Neuronal stem cell (in vitro differentiated cells): Measurements from ENCODE around the gene SPATA1.

Experiments
- DNase-seq: peaks from one replicate; pipeline ENCODE4 v3.0.0-alpha.2; 2013; ENCODE audit warnings: low spot score
- H2AFZ ChIP-seq: one replicate; pipeline ENCODE4 v1.6.1; 2013; ENCODE audit warnings: mild to moderate bottlenecking, low read length, inconsistent platforms
- H2AK5ac ChIP-seq: 2 replicates; pipeline ENCODE4 v1.6.1; 2013; ENCODE audit warnings: low read depth, mild to moderate bottlenecking, inconsistent platforms, low read length, moderate library complexity, mixed read lengths
- H2BK120ac ChIP-seq: 2 replicates; pipeline ENCODE4 v1.6.1; 2013; ENCODE audit warnings: low read depth, mild to moderate bottlenecking, inconsistent platforms, low read length, moderate library complexity, mixed read lengths
- H2BK12ac ChIP-seq: one replicate; pipeline ENCODE4 v1.6.1; 2013; ENCODE audit warnings: low read length, inconsistent platforms
- H2BK15ac ChIP-seq: 2 replicates; pipeline ENCODE4 v1.6.1; 2013; ENCODE audit warnings: mild to moderate bottlenecking, low read length, inconsistent platforms, mixed read lengths
- H2BK5ac ChIP-seq: one replicate; pipeline ENCODE4 v1.6.1; 2013; ENCODE audit warnings: inconsistent platforms, mild to moderate bottlenecking, low read length, moderate library complexity
- H3K14ac ChIP-seq: one replicate; pipeline ENCODE4 v1.6.1; 2013; ENCODE audit warnings: low read length, inconsistent platforms
- H3K18ac ChIP-seq: 2 replicates; pipeline ENCODE4 v1.6.1; 2013; ENCODE audit warnings: low read length, inconsistent platforms
- H3K23ac ChIP-seq: 2 replicates; pipeline ENCODE4 v1.6.1; 2013; ENCODE audit warnings: low read depth, mild to moderate bottlenecking, mixed read lengths, low read length, inconsistent platforms; ENCODE audit not compliant: poor library complexity
- H3K27ac ChIP-seq: replicated peaks from 3 replicates; pipeline ENCODE4 v1.5.1; 2013; ENCODE audit warnings: low read length, inconsistent platforms
- H3K27me3 ChIP-seq, 3 experiments: 2 replicates each; pipeline ENCODE4 v1.6.1; 2013; ENCODE audit warnings: low read length in 3 of 3, mild to moderate bottlenecking in 2 of 3, inconsistent platforms in 1 of 3, low read depth in 1 of 3, mixed read lengths in 1 of 3, moderate library complexity in 1 of 3; ENCODE audit not compliant: control insufficient read depth in 3 of 3, insufficient read depth in 3 of 3
- H3K36me3 ChIP-seq, 2 donors: replicated peaks in 1 of 2; 2 replicates each; pipeline ENCODE4 v1.6.1; 2013; ENCODE audit warnings: low read length in 2 of 2; ENCODE audit not compliant: control insufficient read depth in 2 of 2, insufficient read depth in 2 of 2
- H3K4ac ChIP-seq: 2 replicates; pipeline ENCODE4 v1.6.1; 2013; ENCODE audit warnings: inconsistent platforms, mild to moderate bottlenecking, low read length, moderate library complexity
- H3K4me1 ChIP-seq, 2 donors: 1 replicate in 1 of 2; 2 replicates in 1 of 2; pipeline ENCODE4 v1.6.1; 2013; ENCODE audit warnings: low read length in 2 of 2, low read depth in 1 of 2; ENCODE audit not compliant: control insufficient read depth in 2 of 2, insufficient read depth in 1 of 2
- H3K4me2 ChIP-seq: one replicate; pipeline ENCODE4 v1.6.1; 2013; ENCODE audit warnings: mild to moderate bottlenecking, low read length, inconsistent platforms; ENCODE audit not compliant: insufficient read depth, poor library complexity, severe bottlenecking
- H3K4me3 ChIP-seq, 2 donors: 2 replicates each; pipeline ENCODE4 v1.5.1; 2013; ENCODE audit warnings: low read length in 2 of 2, mild to moderate bottlenecking in 2 of 2, inconsistent platforms in 1 of 2, moderate library complexity in 1 of 2
- H3K79me1 ChIP-seq: one replicate; pipeline ENCODE4 v1.6.1; 2013; ENCODE audit warnings: low read depth, mild to moderate bottlenecking, inconsistent platforms, low read length, moderate library complexity
- H3K9ac ChIP-seq: one replicate; pipeline ENCODE4 v1.6.1; 2013; ENCODE audit warnings: mild to moderate bottlenecking, low read depth, low read length, inconsistent platforms; ENCODE audit not compliant: poor library complexity
- H3K9me3 ChIP-seq, 2 donors: replicated peaks in 1 of 2; 2 replicates each; pipeline versions ENCODE3 to v1.6.1; 2013; ENCODE audit warnings: low read length in 2 of 2, mild to moderate bottlenecking in 2 of 2, inconsistent platforms in 1 of 2, low read depth in 1 of 2, mixed read lengths in 1 of 2, moderate library complexity in 1 of 2; ENCODE audit not compliant: control insufficient read depth in 2 of 2, insufficient read depth in 1 of 2
- H4K8ac ChIP-seq: one replicate; pipeline ENCODE4 v1.6.1; 2013; ENCODE audit warnings: low read depth, mild to moderate bottlenecking, inconsistent platforms, low read length, moderate library complexity
- H4K91ac ChIP-seq: one replicate; pipeline ENCODE4 v1.6.1; 2013; ENCODE audit warnings: low read length, low read depth, mild to moderate bottlenecking, inconsistent platforms; ENCODE audit not compliant: poor library complexity
- WGBS, 2 donors: extraction: QIAGEN DNeasy Blood & Tissue Kit; methylation state at CpG; one replicate each; pipeline ENCODE4 v1.1.7; 2013; ENCODE audit warnings: missing lambda C conversion rate in 2 of 2, mixed read lengths in 1 of 2; ENCODE audit not compliant: insufficient read length in 2 of 2, insufficient replicate concordance in 1 of 2; ENCODE audit errors: extremely low coverage in 2 of 2; 5-methylcytosine and 5-hydroxymethylcytosine counted together

SPATA1 gene

DNA sequence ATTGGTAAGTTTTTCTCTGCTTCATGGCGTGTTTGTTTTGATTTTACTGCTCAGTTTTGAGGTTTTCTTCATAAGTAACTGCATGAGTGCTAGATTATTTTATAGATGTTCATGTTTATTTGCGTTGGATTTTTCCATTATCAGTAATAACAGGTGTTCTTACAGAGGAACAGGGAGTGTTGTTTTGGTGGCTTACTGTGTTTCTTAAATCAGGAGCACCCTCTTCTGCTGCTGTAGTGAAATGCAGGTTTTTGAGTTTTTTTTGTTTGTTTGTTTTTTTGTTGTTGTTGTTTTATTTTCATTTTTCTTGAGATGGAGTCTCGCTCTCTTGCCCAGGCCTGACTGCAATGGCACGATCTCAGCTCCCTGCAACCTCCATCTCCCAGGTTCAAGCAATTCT, 35.5 kb downstream of the SPATA1 start:
- H2BK12ac ChIP-seq = no peak overlapping the region
- no CpG with 5 or more reads among the region's 4 CpGs for WGBS, 2 donors
- H2BK120ac ChIP-seq = no peak overlapping the region
- H3K9ac ChIP-seq = no peak overlapping the region
- no peak overlapping the region for H3K18ac ChIP-seq
- H3K23ac ChIP-seq = no peak overlapping the region
- no peaks in the 10 kb centered on the region for H3K27me3 ChIP-seq
- H3K14ac ChIP-seq = no peak overlapping the region
- no peak overlapping the region for H3K4ac ChIP-seq
- H3K4me1 ChIP-seq = no peaks in the 10 kb centered on the region
- H2BK5ac ChIP-seq = no peak overlapping the region
- no peak overlapping the region for H2AK5ac ChIP-seq
- no peak overlapping the region for H3K4me3 ChIP-seq
- H3K79me1 ChIP-seq = no peaks in the 10 kb centered on the region
- no peaks in the 10 kb centered on the region for H3K36me3 ChIP-seq
- no peaks in the 10 kb centered on the region for H3K9me3 ChIP-seq
- H2AFZ ChIP-seq = no peak overlapping the region
- H3K4me2 ChIP-seq = no peak overlapping the region
- no peak overlapping the region for H4K91ac ChIP-seq
- H2BK15ac ChIP-seq = no peak overlapping the region
- no peak overlapping the region for H4K8ac ChIP-seq
- no peak for DNase-seq
- H3K27ac ChIP-seq = no peak overlapping the region

DNA sequence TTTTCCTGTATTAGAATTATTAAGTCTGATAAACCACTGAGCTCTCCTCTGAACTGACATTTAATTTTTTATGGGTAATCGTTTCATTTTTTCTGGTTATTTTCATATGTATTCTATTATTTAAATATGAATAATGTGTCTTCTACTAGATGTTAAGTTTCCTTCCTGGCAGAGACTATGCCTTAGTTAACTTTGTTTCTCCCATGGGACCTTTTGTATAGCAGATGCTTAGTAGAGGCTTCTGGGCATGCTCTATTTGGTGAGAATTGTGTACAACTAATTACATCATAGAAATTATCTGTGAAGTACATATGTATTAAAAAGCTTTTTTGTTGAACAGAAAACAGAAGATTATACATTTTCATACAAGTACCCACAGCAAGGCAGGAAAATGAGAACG, 44.6 kb downstream of the SPATA1 start:
- Histone ChIP-seq H3K4me3 (no peak overlapping the region), H3K36me3 (no peaks in the 10 kb centered on the region), H3K4me2 (no peak overlapping the region), H3K4ac (no peak overlapping the region), H3K9ac (no peak overlapping the region), H2BK5ac (no peak overlapping the region), H3K4me1 (no peaks in the 10 kb centered on the region), H3K27me3 (no peaks in the 10 kb centered on the region), H2AK5ac (no peak overlapping the region), H3K27ac (no peak overlapping the region), H2AFZ (no peak overlapping the region), H3K18ac (no peak overlapping the region), H2BK12ac (no peak overlapping the region), H2BK120ac (no peak overlapping the region), H4K91ac (no peak overlapping the region), H3K14ac (no peak overlapping the region), H3K23ac (no peak overlapping the region), H3K79me1 (no peaks in the 10 kb centered on the region), H3K9me3 (no peaks in the 10 kb centered on the region), H4K8ac (no peak overlapping the region), H2BK15ac (no peak overlapping the region)
- no peak for DNase-seq
- WGBS, 2 donors = no CpG with 5 or more reads among the region's 2 CpGs

DNA sequence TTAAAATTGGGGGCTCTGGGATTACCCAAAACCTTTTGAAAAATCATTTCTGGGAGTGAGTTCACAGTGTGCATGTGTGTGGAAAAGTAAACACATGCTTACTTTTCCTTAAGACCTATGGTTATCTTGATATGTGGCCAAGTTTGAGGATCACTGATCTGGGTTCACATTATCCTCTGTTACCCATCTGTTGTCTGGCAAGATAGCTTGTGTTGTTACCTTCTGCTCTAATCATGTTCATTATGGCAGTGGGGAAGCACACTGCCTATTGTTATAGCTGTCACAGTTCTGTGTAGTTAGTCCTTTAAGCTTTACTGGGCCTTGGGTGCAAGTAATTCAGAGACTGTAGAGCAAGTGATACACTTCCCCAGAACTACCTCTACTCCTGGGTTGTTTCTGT, 63.0 kb downstream of the SPATA1 start:
- Histone ChIP-seq H4K8ac (no peak overlapping the region), H3K79me1 (no peaks in the 10 kb centered on the region), H2AK5ac (no peak overlapping the region), H3K4me2 (no peak overlapping the region), H3K27me3 (no peaks in the 10 kb centered on the region), H2AFZ (no peak overlapping the region), H3K9ac (no peak overlapping the region), H3K14ac (no peak overlapping the region), H2BK12ac (no peak overlapping the region), H3K4me3 (no peak overlapping the region), H3K36me3 (peaks cover 0 to 17% of the 10 kb centered on the region in 2 donors), H3K9me3 (no peaks in the 10 kb centered on the region), H2BK15ac (no peak overlapping the region), H3K18ac (no peak overlapping the region), H2BK5ac (no peak overlapping the region), H3K4ac (no peak overlapping the region), H3K4me1 (peaks cover 2 to 4% of the 10 kb centered on the region in 2 donors), H4K91ac (no peak overlapping the region), H2BK120ac (no peak overlapping the region), H3K27ac (no peak overlapping the region), H3K23ac (no peak overlapping the region)
- DNase-seq = no peak

DNA sequence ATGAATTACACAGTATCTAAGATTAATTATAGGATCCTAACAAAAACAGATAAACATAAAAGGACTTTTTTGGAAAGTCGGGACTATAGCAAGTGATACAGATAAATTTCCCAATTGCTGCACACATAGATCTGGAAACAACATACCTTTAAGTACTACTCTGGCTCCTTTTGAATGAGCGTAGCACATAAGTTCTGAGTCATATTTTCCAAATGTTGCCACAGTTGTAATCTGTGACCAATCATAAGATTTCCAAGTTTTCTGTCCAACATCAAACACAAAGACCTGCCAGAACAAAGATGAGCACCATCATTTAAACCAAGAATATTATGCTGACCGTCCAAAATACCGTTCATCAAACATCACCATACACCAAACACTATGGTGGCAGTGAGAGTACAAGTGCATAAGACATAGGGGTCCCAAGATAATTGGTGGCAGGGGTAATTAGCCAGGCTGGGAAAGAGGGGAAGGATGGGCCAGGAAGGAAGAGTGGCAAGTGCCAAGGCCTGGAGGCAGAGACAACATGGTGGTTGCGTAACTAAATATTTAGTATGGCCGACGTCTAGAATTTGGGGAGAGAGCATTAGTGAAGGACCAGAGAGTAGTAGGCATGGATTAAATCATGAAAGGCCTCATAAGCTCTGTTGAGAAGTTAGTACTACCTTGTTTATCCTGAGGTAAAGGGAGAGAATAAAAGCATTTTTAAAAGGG, 64.4 kb downstream of the SPATA1 start:
- H3K4me3 ChIP-seq = no peak overlapping the region
- no peak for DNase-seq
- no peak overlapping the region for H3K9ac ChIP-seq
- no peak overlapping the region for H2BK15ac ChIP-seq
- no peak overlapping the region for H3K18ac ChIP-seq
- no peak overlapping the region for H3K27ac ChIP-seq
- H3K4ac ChIP-seq = no peak overlapping the region
- H3K79me1 ChIP-seq = no peaks in the 10 kb centered on the region
- peaks cover 0 to 13% of the 10 kb centered on the region in 2 donors for H3K36me3 ChIP-seq
- no peaks in the 10 kb centered on the region for H3K9me3 ChIP-seq
- H2AFZ ChIP-seq = no peak overlapping the region
- H3K14ac ChIP-seq = no peak overlapping the region
- H2AK5ac ChIP-seq = no peak overlapping the region
- H2BK5ac ChIP-seq = no peak overlapping the region
- H3K27me3 ChIP-seq = no peaks in the 10 kb centered on the region
- H3K23ac ChIP-seq = no peak overlapping the region
- WGBS, 2 donors = no CpG with 5 or more reads among the region's 7 CpGs
- no peak overlapping the region for H2BK120ac ChIP-seq
- H3K4me1 ChIP-seq = peaks cover 2 to 4% of the 10 kb centered on the region in 2 donors
- H4K91ac ChIP-seq = no peak overlapping the region
- H2BK12ac ChIP-seq = no peak overlapping the region
- no peak overlapping the region for H4K8ac ChIP-seq
- H3K4me2 ChIP-seq = no peak overlapping the region
